Mesothelial cell of epicardium (in vitro differentiated cells): ENCODE data around the gene RAB3C. TPM values are rescaled to one million over a fixed set of nuclear protein-coding genes. Genes with fewer than 3 reads are reported as not detected.

ENCODE experiments used
- DNase-seq, 2 experiments: peaks; one replicate each; pipeline ENCODE4 v3.0.0; 2021; ENCODE audit warnings: low spot score in 2 of 2; ENCODE audit not compliant: unreplicated experiment in 2 of 2
- H3K27ac Mint-ChIP-seq: 2 replicates; pipeline ENCODE4 v1.8.0; 2021; ENCODE audit warnings: mixed read lengths
- H3K27me3 Mint-ChIP-seq: 2 replicates; pipeline ENCODE4 v1.8.0; 2021; ENCODE audit warnings: low read depth, mixed read lengths
- H3K36me3 Mint-ChIP-seq: 2 replicates; pipeline ENCODE4 v1.8.0; 2021; ENCODE audit warnings: mixed read lengths
- H3K4me1 Mint-ChIP-seq: 2 replicates; pipeline ENCODE4 v1.8.0; 2021; ENCODE audit warnings: mixed read lengths
- H3K4me3 Mint-ChIP-seq: 2 replicates; pipeline ENCODE4 v1.8.0; 2021; ENCODE audit warnings: mild to moderate bottlenecking, moderate library complexity, mixed read lengths
- H3K9me3 Mint-ChIP-seq: 2 replicates; pipeline ENCODE4 v1.8.0; 2021; ENCODE audit warnings: mixed read lengths
- CTCF ChIP-seq: fragments of 200-600 bp; sonication (generic); IDR thresholded peaks from one replicate; pipeline ENCODE4 v1.5.0; 2021; ENCODE audit warnings: antibody characterized with exemption; ENCODE audit not compliant: unreplicated experiment
- total RNA-seq: library from RNA; stranded (reverse); gene quantifications from 3 replicates; pipeline ENCODE4 v1.2.1, GENCODE V29; 2021

Gene RAB3C
- total RNA-seq, 1 donor from 2014 or later = 1.2 TPM

- DNase-seq = no peak
- Mint-ChIP-seq H3K36me3 (no peaks in the 10 kb centered on the region), H3K4me3 (no peak overlapping the region), H3K4me1 (peaks cover 15% of the 10 kb centered on the region), H3K27me3 (peaks cover 3% of the 10 kb centered on the region), H3K27ac (no peak overlapping the region), H3K9me3 (no peaks in the 10 kb centered on the region)
- no peak for TF ChIP-seq CTCF
Observed at GRCh38 chr5:58740956-58741355, 158.1 kb downstream of the RAB3C start.

DNA sequence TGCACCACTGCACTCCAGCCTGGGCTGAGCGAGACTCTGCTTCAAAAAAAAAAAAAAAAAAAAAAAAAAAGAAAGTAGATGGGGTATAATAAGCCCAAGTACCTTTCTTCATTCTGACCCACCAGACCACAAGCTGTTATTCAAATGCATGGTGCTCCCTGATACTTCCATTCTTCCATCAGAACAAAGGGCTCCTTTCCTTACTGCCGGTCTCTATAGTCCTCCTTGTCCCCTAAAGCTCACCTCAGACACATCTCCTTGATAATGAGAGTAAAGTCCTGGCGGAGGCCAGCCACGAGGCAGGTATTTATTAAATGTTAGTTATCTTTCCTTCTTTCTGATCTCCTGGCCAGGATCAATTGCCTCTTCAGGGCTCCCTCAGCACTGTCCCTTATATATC lies 162.5 kb downstream of the RAB3C start:
- no peak for TF ChIP-seq CTCF
- Mint-ChIP-seq H3K9me3 (no peaks in the 10 kb centered on the region), H3K36me3 (no peaks in the 10 kb centered on the region), H3K4me3 (no peak overlapping the region), H3K4me1 (peaks cover 12% of the 10 kb centered on the region), H3K27me3 (peaks cover 11% of the 10 kb centered on the region), H3K27ac (no peak overlapping the region)
- no peak for DNase-seq

- TF ChIP-seq CTCF = no peak
- H3K36me3 Mint-ChIP-seq = no peaks in the 10 kb centered on the region
- peaks cover 11% of the 10 kb centered on the region for H3K27me3 Mint-ChIP-seq
- no peak overlapping the region for H3K4me3 Mint-ChIP-seq
- H3K9me3 Mint-ChIP-seq = no peaks in the 10 kb centered on the region
- no peak for DNase-seq
- H3K4me1 Mint-ChIP-seq = peaks cover 14% of the 10 kb centered on the region
- no peak overlapping the region for H3K27ac Mint-ChIP-seq
Observed at GRCh38 chr5:58746321-58746720, 163.4 kb downstream of the RAB3C start.

DNA sequence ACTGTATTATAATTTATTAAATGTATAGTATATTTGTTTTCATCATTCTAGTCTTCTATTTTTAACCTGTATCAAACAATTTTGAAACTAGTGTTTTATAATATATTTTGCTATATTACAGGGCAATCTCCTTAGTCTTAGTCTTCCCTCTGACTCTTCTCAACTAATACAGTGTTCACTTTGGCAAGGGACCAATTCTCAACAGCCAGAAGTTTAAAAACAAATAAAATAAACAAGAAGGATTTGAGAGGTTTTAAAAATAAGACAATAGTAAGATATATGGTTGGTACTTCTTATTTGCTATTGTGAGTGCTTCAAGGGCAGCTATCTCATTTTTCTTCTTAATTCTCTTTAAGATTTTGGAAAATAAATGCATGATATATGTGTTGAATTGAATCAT lies 167.2 kb downstream of the RAB3C start:
- H3K36me3 Mint-ChIP-seq = no peaks in the 10 kb centered on the region
- DNase-seq = no peak
- peaks cover 28% of the 10 kb centered on the region for H3K4me1 Mint-ChIP-seq
- no peak for TF ChIP-seq CTCF
- peaks cover 19% of the 10 kb centered on the region for H3K27me3 Mint-ChIP-seq
- H3K4me3 Mint-ChIP-seq = no peak overlapping the region
- no peak overlapping the region for H3K27ac Mint-ChIP-seq
- H3K9me3 Mint-ChIP-seq = no peaks in the 10 kb centered on the region

GRCh38 chr5:58751222-58751837 lies 168.5 kb downstream of the RAB3C start:
- no peak overlapping the region for H3K4me3 Mint-ChIP-seq
- no peaks in the 10 kb centered on the region for H3K36me3 Mint-ChIP-seq
- peaks cover 19% of the 10 kb centered on the region for H3K4me1 Mint-ChIP-seq
- H3K27me3 Mint-ChIP-seq = peaks cover 21% of the 10 kb centered on the region
- no peak for TF ChIP-seq CTCF
- no peak for DNase-seq
- H3K27ac Mint-ChIP-seq = no peak overlapping the region
- H3K9me3 Mint-ChIP-seq = no peaks in the 10 kb centered on the region

GRCh38 chr5:58752104-58752503 lies 169.2 kb downstream of the RAB3C start:
- DNase-seq = no peak
- Mint-ChIP-seq H3K36me3 (no peaks in the 10 kb centered on the region), H3K27ac (no peak overlapping the region), H3K4me3 (no peak overlapping the region), H3K9me3 (no peaks in the 10 kb centered on the region), H3K27me3 (peaks cover 21% of the 10 kb centered on the region), H3K4me1 (peaks cover 18% of the 10 kb centered on the region)
- no peak for TF ChIP-seq CTCF
